Nephron progenitor cell (in vitro differentiated cells): ENCODE results near the gene SMAGP.
"Not testable (repeated sequence)": the region's sequence is repeated elsewhere in the genome, so short reads cannot be mapped to it uniquely, and the experiment has no call there.

Source experiments
- DNase-seq: peaks from one replicate; pipeline ENCODE4 v3.0.0; 2021
- H3K27ac Mint-ChIP-seq: 2 replicates; pipeline ENCODE4 v1.8.0; 2021; ENCODE audit warnings: mild to moderate bottlenecking, moderate library complexity, mixed read lengths
- H3K27me3 Mint-ChIP-seq: 2 replicates; pipeline ENCODE4 v1.8.0; 2021; ENCODE audit warnings: mild to moderate bottlenecking, low read depth, mixed read lengths; ENCODE audit not compliant: poor library complexity
- H3K36me3 Mint-ChIP-seq: 2 replicates; pipeline ENCODE4 v1.8.0; 2021; ENCODE audit warnings: low read depth, mixed read lengths
- H3K4me1 Mint-ChIP-seq: 2 replicates; pipeline ENCODE4 v1.8.0; 2021; ENCODE audit warnings: mixed read lengths
- H3K4me3 Mint-ChIP-seq: 2 replicates; pipeline ENCODE4 v1.8.0; 2021; ENCODE audit warnings: mild to moderate bottlenecking, moderate library complexity, mixed read lengths
- H3K9me3 Mint-ChIP-seq: 2 replicates; pipeline ENCODE4 v1.8.0; 2021; ENCODE audit warnings: mild to moderate bottlenecking, moderate library complexity, mixed read lengths
- TF ChIP-seq, protein P1 (sequence below): fragments of 200-600 bp; sonication (generic); IDR thresholded peaks from 2 replicates; pipeline ENCODE4 v1.5.0; 2021; ENCODE audit warnings: antibody characterized with exemption

SMAGP gene

DNA sequence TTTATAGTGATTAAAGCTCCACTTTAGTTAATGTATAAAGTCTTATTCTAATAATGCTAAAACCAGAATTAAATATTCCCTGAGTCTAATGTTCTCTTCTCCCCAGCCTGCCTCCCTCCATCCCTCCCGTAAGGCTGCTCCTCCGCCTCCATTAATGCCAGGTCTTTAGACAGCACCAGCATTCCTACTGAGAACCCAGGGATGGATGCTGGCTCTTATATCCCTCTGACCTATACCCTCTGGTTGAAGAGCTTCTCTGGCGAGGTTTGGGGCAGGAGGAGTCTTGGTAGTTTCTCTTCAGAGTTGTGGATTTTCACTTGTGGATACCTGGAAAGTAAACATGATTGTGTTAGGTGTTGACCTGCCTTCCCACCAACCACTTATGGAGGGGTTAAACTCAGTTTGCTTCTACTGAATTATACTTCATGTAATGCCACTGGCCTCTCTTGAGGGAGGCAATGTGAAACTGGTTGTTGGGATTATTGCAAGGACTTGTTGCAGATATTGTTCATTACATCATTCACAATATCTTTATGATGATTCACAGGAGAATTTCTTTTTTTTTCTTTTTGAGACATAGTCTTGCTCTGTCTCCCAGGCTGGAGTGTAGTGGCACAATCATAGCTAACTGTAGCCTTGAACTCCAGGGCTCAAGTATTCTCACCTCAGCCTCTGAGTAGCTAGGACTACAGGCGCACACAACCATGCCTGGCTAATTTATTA, 11.1 kb upstream of the SMAGP start:
- Mint-ChIP-seq H3K36me3 (no peaks in the 10 kb centered on the region), H3K27ac (no peak overlapping the region)

DNA sequence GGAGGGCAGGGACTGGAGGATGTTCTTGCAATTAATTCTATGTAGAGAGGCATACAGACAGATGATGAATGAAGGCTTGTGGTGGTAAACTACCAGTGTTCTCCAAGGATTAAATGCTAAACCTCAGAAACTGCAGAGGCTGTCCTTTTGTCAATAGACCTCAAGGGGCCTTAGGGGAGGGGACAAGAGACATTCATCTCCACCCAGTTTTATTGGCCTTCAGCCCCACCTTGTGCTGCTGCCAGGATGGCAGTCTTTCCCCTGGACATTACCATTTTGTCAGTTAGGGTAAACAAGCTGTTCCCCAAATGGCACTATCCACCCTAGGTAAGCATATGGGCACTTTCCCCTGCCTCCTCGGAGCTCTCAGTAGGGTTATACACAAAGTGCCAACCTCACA, 4.9 kb upstream of the SMAGP start:
- peak overlapping the region; percentile 61 for H3K27ac Mint-ChIP-seq
- no peak overlapping the region for H3K4me3 Mint-ChIP-seq
- peaks cover 25% of the 10 kb centered on the region for H3K27me3 Mint-ChIP-seq
- DNase-seq: no peak
- H3K4me1 Mint-ChIP-seq: peaks cover 9% of the 10 kb centered on the region
- TF ChIP-seq, protein P1, sequence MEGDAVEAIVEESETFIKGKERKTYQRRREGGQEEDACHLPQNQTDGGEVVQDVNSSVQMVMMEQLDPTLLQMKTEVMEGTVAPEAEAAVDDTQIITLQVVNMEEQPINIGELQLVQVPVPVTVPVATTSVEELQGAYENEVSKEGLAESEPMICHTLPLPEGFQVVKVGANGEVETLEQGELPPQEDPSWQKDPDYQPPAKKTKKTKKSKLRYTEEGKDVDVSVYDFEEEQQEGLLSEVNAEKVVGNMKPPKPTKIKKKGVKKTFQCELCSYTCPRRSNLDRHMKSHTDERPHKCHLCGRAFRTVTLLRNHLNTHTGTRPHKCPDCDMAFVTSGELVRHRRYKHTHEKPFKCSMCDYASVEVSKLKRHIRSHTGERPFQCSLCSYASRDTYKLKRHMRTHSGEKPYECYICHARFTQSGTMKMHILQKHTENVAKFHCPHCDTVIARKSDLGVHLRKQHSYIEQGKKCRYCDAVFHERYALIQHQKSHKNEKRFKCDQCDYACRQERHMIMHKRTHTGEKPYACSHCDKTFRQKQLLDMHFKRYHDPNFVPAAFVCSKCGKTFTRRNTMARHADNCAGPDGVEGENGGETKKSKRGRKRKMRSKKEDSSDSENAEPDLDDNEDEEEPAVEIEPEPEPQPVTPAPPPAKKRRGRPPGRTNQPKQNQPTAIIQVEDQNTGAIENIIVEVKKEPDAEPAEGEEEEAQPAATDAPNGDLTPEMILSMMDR: no peak
- H3K36me3 Mint-ChIP-seq: no peaks in the 10 kb centered on the region
- no peaks in the 10 kb centered on the region for H3K9me3 Mint-ChIP-seq

More for the DNA sequence above, 11.1 kb upstream of the SMAGP start:
- H3K4me3 Mint-ChIP-seq: no peak overlapping the region
- H3K27me3 Mint-ChIP-seq: peaks cover 18% of the 10 kb centered on the region
- no peaks in the 10 kb centered on the region for H3K4me1 Mint-ChIP-seq
- no peaks in the 10 kb centered on the region for H3K9me3 Mint-ChIP-seq
- no peak for DNase-seq
- TF ChIP-seq, protein P1: no peak

DNA sequence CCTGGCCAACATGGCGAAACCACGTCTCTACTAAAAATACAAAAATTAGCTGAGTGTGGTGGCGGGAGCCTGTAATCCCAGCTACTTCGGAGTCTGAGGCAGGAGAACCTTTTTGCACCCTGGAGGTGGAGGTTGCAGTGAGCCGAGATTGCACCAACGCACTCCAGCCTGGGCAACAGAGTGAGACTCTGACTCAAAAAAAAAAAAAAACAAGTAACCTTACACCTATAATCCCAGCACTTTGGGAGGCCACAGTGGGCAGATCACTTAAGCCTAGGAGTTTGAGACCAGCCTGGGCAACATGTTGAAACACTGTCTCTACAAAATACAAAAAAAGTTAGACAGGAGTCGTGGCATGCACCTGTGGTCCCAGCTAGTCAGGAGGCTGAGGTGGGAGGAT, 2.6 kb upstream of the SMAGP start:
- H3K27me3 Mint-ChIP-seq: peaks cover 33% of the 10 kb centered on the region
- not testable (repeated sequence) for DNase-seq, H3K27ac Mint-ChIP-seq, H3K36me3 Mint-ChIP-seq, H3K4me3 Mint-ChIP-seq, H3K9me3 Mint-ChIP-seq
- peaks cover 13% of the 10 kb centered on the region for H3K4me1 Mint-ChIP-seq

DNA sequence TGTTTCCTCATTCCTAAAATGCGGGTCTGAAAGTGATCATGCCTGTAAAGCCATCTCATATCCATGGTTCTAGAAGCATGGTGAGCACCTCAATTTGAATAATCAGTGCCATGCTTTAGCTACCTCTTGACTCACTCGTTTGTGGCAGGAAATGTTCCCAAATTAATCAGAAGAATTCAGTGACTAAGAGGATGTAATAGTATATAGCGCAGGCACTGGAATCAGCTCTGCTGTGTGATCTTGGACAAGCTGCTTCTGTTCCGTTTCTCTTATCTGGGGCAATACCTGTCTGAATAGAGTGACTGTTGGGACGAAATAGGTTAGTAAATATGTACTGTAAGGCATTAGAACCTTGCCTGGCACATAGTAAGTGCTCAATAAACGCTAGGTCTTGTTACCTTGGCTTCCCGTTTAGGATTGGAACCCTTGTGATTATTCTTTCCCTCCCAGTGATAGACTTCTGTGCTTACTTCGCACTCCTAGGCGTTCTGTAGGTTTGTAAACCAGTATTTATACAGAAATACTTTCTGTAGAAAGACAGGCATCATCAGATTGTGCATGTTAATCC, 820 bp upstream of the SMAGP start:
- Mint-ChIP-seq H3K4me3 (peak overlapping the region; percentile 93), H3K4me1 (peaks cover 13% of the 10 kb centered on the region), H3K27ac (no peak overlapping the region), H3K27me3 (peaks cover 37% of the 10 kb centered on the region), H3K9me3 (no peaks in the 10 kb centered on the region), H3K36me3 (no peaks in the 10 kb centered on the region)
- DNase-seq: no peak
- TF ChIP-seq, protein P1: no peak

DNA sequence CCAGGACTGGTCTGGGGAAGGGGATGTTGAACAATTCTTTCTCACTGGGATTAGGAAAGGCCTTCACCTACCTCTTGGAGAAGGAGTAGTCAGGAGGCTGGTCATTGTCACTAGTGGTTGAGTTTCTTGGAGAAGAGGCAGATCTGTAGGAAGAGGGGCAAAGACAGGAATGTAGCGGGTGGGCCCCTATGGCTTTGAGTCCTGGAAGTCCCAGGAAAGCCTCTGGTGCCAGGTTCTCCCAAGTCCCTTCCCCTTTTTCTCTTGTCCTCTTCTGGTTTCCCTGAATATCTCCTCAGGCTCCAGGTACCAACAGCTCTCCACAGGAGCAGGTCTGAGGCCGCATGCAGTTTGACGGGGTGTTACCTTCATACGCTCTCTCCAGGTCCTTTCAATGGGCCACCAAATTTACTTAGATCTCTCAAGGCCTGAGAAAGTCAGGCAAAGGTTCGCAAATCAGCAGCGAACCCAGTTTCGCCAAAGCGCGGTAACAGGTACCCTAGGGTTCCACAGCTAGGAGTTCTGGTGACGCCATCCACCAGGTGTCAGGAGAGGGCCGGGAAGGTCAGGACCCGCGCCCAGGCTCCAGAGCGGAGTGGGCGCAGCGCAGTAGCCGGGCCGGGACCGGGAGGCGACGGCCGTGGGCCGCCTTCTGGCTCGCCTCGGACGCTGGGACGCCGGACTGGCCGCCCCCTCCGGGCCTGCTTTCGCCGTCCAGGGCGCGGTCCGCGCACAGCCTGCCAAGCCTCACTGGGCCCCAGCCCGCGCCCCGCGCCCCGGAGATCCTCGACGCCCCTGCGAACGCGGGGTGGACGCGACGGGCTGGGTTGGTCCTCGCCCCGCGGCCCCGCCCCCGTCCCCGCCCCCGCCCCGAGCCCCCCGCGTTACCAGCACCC, 795 bp downstream of the SMAGP start:
- H3K27ac Mint-ChIP-seq: peak overlapping the region; percentile 83
- H3K27me3 Mint-ChIP-seq: peaks cover 37% of the 10 kb centered on the region
- H3K4me1 Mint-ChIP-seq: peaks cover 13% of the 10 kb centered on the region
- DNase-seq: peak; percentile 59
- TF ChIP-seq, protein P1: no peak
- H3K36me3 Mint-ChIP-seq: peaks cover 5% of the 10 kb centered on the region
- no peaks in the 10 kb centered on the region for H3K9me3 Mint-ChIP-seq
- peak overlapping the region; percentile 81 for H3K4me3 Mint-ChIP-seq

DNA sequence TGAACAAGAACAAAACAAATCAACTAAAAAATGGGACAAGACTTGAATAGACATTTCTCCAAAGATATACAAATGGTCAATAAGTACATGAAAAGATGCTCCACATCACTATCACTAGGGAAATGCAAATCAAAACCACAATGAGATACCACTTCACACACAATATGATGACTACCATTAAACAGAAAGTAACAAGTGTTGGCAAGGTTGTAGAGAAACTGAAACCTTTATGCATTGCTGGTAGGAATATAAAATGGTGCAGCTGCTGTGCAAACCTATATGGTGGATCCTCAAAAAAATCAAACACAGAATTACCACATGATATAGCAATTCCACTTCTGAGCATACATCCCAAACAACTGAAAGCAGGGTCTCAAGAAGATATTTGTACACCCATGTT, 5.2 kb downstream of the SMAGP start:
- peaks cover 15% of the 10 kb centered on the region for H3K27me3 Mint-ChIP-seq
- TF ChIP-seq, protein P1: no peak
- no peaks in the 10 kb centered on the region for H3K9me3 Mint-ChIP-seq
- peaks cover 4% of the 10 kb centered on the region for H3K4me1 Mint-ChIP-seq
- peaks cover 5% of the 10 kb centered on the region for H3K36me3 Mint-ChIP-seq
- H3K27ac Mint-ChIP-seq: no peak overlapping the region
- no peak for DNase-seq
- no peak overlapping the region for H3K4me3 Mint-ChIP-seq
